Measurements from ENCODE around the gene GALNT9.

Gene GALNT9

DNA sequence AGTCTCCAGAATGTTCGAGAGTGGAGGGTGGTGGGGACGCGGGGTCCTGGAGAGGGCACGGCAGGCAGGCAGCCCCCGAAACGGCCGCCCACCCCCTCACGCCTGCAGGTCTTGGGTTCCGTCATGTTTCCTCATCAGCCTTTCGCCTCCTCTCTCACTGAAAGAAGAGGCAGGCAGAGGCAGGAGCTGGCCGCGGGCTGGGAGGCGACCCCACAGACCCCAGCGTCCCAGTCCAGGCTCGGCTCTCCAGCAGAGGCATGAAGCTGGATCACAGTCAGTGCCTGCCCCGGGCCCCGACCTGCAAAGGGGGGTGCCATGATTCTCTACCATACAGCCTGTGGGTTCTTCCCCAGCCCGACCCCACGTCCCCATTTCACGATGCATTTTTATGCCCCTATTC, 13.4 kb downstream of the GALNT9 start:
- peak overlapping the region; percentile 0 for H3K9ac ChIP-seq (ENCODE audit: low read depth, low read length, poor library complexity)
- H3K18ac ChIP-seq (ENCODE audit: low read length): peak overlapping the region; percentile 28
- no peak overlapping the region for H2BK5ac ChIP-seq (ENCODE audit: low read length)
- no peak overlapping the region for H3K27ac ChIP-seq (replicated peaks; ENCODE audit: low read length)
- no peak overlapping the region for H3K4me3 ChIP-seq (ENCODE audit: low read length in 2 of 2)
- H3K4me2 ChIP-seq (ENCODE audit: insufficient read depth, low read length, poor library complexity, severe bottlenecking): no peak overlapping the region
- no peaks in the 10 kb centered on the region for H3K36me3 ChIP-seq (replicated peaks in 1 of 2; ENCODE audit: control insufficient read depth in 2 of 2, insufficient read depth in 2 of 2, low read length in 2 of 2)
- no peaks in the 10 kb centered on the region for H3K79me1 ChIP-seq (ENCODE audit: low read depth, low read length)
- H3K4me1 ChIP-seq (ENCODE audit: control insufficient read depth in 2 of 2, insufficient read depth in 1 of 2, low read depth in 1 of 2, low read length in 2 of 2): no peaks in the 10 kb centered on the region
- no peak overlapping the region for H2AFZ ChIP-seq (ENCODE audit: low read length)
- H2BK15ac ChIP-seq (ENCODE audit: low read length): no peak overlapping the region
- H3K4ac ChIP-seq (ENCODE audit: low read length): no peak overlapping the region
- no peak for DNase-seq (ENCODE audit: low spot score)
- H3K23ac ChIP-seq (ENCODE audit: low read depth, low read length, poor library complexity): no peak overlapping the region
- H3K9me3 ChIP-seq (replicated peaks in 1 of 2; ENCODE audit: control insufficient read depth in 2 of 2, insufficient read depth in 1 of 2, low read depth in 1 of 2, low read length in 2 of 2): peaks cover 5% of the 10 kb centered on the region in 2 donors
- peak overlapping the region; percentile 1 for H3K14ac ChIP-seq (ENCODE audit: low read length)
- WGBS, 2 donors (ENCODE audit: extremely low coverage in 2 of 2, insufficient read length in 2 of 2, insufficient replicate concordance in 1 of 2): no CpG with 5 or more reads among the region's 20 CpGs
- H2BK12ac ChIP-seq (ENCODE audit: low read length): no peak overlapping the region
- no peak overlapping the region for H4K8ac ChIP-seq (ENCODE audit: low read depth, low read length)
- no peak overlapping the region for H2BK120ac ChIP-seq (ENCODE audit: low read depth, low read length)
- H4K91ac ChIP-seq (ENCODE audit: low read depth, low read length, poor library complexity): no peak overlapping the region
- H3K27me3 ChIP-seq (ENCODE audit: control insufficient read depth in 3 of 3, insufficient read depth in 3 of 3, low read depth in 1 of 3, low read length in 3 of 3): peaks cover 0 to 52% (median 0%) of the 10 kb centered on the region in 3 experiments
- no peak overlapping the region for H2AK5ac ChIP-seq (ENCODE audit: low read depth, low read length)

DNA sequence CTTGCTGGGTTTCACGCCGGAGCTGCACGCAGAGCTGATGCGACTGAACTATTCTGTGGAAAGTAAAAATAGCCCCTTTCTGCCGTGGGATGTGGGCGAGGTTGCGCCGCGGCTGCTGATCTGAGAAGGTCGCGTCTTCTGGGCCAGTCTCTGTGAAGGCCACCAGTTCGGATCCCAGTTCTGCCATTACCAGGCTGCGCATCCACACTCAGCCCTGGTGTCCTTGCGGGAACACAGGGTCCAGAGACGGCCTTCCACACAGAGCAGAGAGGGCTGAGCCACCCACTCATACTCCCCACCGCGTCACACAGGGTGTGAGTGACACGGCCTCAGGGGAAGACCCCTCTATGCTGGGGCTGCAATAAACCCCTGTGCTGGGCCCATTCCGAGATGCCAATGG, 13.9 kb downstream of the GALNT9 start:
- no peaks in the 10 kb centered on the region for H3K4me1 ChIP-seq (ENCODE audit: control insufficient read depth in 2 of 2, insufficient read depth in 1 of 2, low read depth in 1 of 2, low read length in 2 of 2)
- H3K9ac ChIP-seq (ENCODE audit: low read depth, low read length, poor library complexity): peak overlapping the region; percentile 0
- H3K36me3 ChIP-seq (replicated peaks in 1 of 2; ENCODE audit: control insufficient read depth in 2 of 2, insufficient read depth in 2 of 2, low read length in 2 of 2): no peaks in the 10 kb centered on the region
- no peak overlapping the region for H3K4me2 ChIP-seq (ENCODE audit: insufficient read depth, low read length, poor library complexity, severe bottlenecking)
- H4K91ac ChIP-seq (ENCODE audit: low read depth, low read length, poor library complexity): no peak overlapping the region
- no peak overlapping the region for H2AK5ac ChIP-seq (ENCODE audit: low read depth, low read length)
- H3K23ac ChIP-seq (ENCODE audit: low read depth, low read length, poor library complexity): no peak overlapping the region
- no peak for DNase-seq (ENCODE audit: low spot score)
- H3K4ac ChIP-seq (ENCODE audit: low read length): no peak overlapping the region
- no peak overlapping the region for H2BK120ac ChIP-seq (ENCODE audit: low read depth, low read length)
- H3K18ac ChIP-seq (ENCODE audit: low read length): no peak overlapping the region
- no peak overlapping the region for H3K27ac ChIP-seq (replicated peaks; ENCODE audit: low read length)
- peaks cover 0 to 52% (median 0%) of the 10 kb centered on the region in 3 experiments for H3K27me3 ChIP-seq (ENCODE audit: control insufficient read depth in 3 of 3, insufficient read depth in 3 of 3, low read depth in 1 of 3, low read length in 3 of 3)
- peaks cover 5% of the 10 kb centered on the region in 2 donors for H3K9me3 ChIP-seq (replicated peaks in 1 of 2; ENCODE audit: control insufficient read depth in 2 of 2, insufficient read depth in 1 of 2, low read depth in 1 of 2, low read length in 2 of 2)
- no peaks in the 10 kb centered on the region for H3K79me1 ChIP-seq (ENCODE audit: low read depth, low read length)
- no peak overlapping the region for H2BK5ac ChIP-seq (ENCODE audit: low read length)
- no CpG with 5 or more reads among the region's 19 CpGs for WGBS, 2 donors (ENCODE audit: extremely low coverage in 2 of 2, insufficient read length in 2 of 2, insufficient replicate concordance in 1 of 2)
- no peak overlapping the region for H3K4me3 ChIP-seq (ENCODE audit: low read length in 2 of 2)
- no peak overlapping the region for H2AFZ ChIP-seq (ENCODE audit: low read length)
- peak overlapping the region; percentile 1 for H3K14ac ChIP-seq (ENCODE audit: low read length)
- H2BK15ac ChIP-seq (ENCODE audit: low read length): no peak overlapping the region
- H2BK12ac ChIP-seq (ENCODE audit: low read length): no peak overlapping the region
- H4K8ac ChIP-seq (ENCODE audit: low read depth, low read length): no peak overlapping the region

DNA sequence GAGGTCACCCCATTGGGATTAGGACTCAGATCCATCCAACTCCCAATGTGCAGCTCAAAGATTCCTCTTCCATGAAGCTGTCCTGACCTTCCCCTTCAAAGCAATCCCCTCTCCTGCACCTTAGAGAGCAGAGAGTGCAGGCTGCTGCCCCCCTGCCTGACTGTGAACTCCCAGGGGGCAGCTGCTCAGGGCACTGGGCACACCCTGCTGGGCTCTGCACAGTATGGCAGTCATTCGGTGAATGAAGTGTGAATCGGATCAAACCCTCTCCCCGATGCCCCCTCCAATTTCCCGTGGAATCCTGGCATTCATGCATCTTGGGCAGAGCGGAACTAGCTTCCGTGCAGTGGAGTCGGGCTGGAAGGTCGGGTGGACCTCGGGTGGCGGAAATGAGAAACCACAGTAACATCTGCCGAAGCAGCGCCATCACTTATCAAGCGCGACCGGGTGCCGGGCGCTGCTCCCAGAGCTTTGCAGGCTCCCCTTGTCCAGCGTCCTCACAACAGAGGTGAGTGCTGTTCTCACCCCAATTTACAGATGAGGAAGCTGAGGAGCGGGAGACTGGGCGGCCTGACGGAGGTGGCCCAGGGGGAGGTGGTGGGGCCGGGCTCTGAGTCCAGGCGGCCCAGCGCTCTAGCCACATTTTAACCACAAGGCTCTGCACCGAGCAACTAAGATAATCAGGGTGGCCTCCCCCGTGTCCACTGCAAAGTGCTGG, 14.7 kb downstream of the GALNT9 start:
- H3K27me3 ChIP-seq (ENCODE audit: control insufficient read depth in 3 of 3, insufficient read depth in 3 of 3, low read depth in 1 of 3, low read length in 3 of 3): peaks cover 0 to 55% (median 0%) of the 10 kb centered on the region in 3 experiments
- no peaks in the 10 kb centered on the region for H3K79me1 ChIP-seq (ENCODE audit: low read depth, low read length)
- WGBS, 2 donors (ENCODE audit: extremely low coverage in 2 of 2, insufficient read length in 2 of 2, insufficient replicate concordance in 1 of 2): no CpG with 5 or more reads among the region's 26 CpGs

DNA sequence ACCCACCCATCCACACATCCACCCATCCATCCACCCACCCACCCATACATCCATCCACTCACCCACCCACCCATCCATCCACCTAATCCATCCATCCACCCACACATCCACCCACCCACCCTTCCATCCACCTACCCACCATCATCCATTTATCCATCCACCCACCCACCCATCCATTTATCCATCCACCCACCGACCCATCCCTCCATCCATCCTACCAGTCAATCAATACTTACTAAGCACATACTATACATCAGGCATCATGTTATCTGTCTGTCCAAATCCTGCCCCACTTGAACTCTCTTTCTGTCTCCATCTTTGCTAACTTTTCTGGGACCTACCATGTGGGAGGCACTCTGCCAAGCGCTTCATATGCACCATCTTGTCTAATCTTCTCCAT, 15.4 kb downstream of the GALNT9 start:
- no peak overlapping the region for H2BK12ac ChIP-seq (ENCODE audit: low read length)
- no peak overlapping the region for H3K27ac ChIP-seq (replicated peaks; ENCODE audit: low read length)
- no peak overlapping the region for H3K14ac ChIP-seq (ENCODE audit: low read length)
- no peak overlapping the region for H2BK15ac ChIP-seq (ENCODE audit: low read length)
- WGBS, 2 donors (ENCODE audit: extremely low coverage in 2 of 2, insufficient read length in 2 of 2, insufficient replicate concordance in 1 of 2): no CpG with 5 or more reads among the region's 2 CpGs
- H3K79me1 ChIP-seq (ENCODE audit: low read depth, low read length): no peaks in the 10 kb centered on the region
- peaks cover 5 to 8% of the 10 kb centered on the region in 2 donors for H3K9me3 ChIP-seq (replicated peaks in 1 of 2; ENCODE audit: control insufficient read depth in 2 of 2, insufficient read depth in 1 of 2, low read depth in 1 of 2, low read length in 2 of 2)
- H2BK120ac ChIP-seq (ENCODE audit: low read depth, low read length): no peak overlapping the region
- H3K4ac ChIP-seq (ENCODE audit: low read length): no peak overlapping the region
- no peak overlapping the region for H3K9ac ChIP-seq (ENCODE audit: low read depth, low read length, poor library complexity)
- H3K4me2 ChIP-seq (ENCODE audit: insufficient read depth, low read length, poor library complexity, severe bottlenecking): no peak overlapping the region
- DNase-seq (ENCODE audit: low spot score): no peak
- no peak overlapping the region for H4K91ac ChIP-seq (ENCODE audit: low read depth, low read length, poor library complexity)
- H3K4me3 ChIP-seq (ENCODE audit: low read length in 2 of 2): no peak overlapping the region
- H3K23ac ChIP-seq (ENCODE audit: low read depth, low read length, poor library complexity): no peak overlapping the region
- H2AFZ ChIP-seq (ENCODE audit: low read length): no peak overlapping the region
- no peak overlapping the region for H3K18ac ChIP-seq (ENCODE audit: low read length)
- no peak overlapping the region for H4K8ac ChIP-seq (ENCODE audit: low read depth, low read length)
- no peak overlapping the region for H2AK5ac ChIP-seq (ENCODE audit: low read depth, low read length)
- H2BK5ac ChIP-seq (ENCODE audit: low read length): no peak overlapping the region
- no peaks in the 10 kb centered on the region for H3K4me1 ChIP-seq (ENCODE audit: control insufficient read depth in 2 of 2, insufficient read depth in 1 of 2, low read depth in 1 of 2, low read length in 2 of 2)
- H3K27me3 ChIP-seq (ENCODE audit: control insufficient read depth in 3 of 3, insufficient read depth in 3 of 3, low read depth in 1 of 3, low read length in 3 of 3): peaks cover 0 to 51% (median 0%) of the 10 kb centered on the region in 3 experiments
- H3K36me3 ChIP-seq (replicated peaks in 1 of 2; ENCODE audit: control insufficient read depth in 2 of 2, insufficient read depth in 2 of 2, low read length in 2 of 2): no peaks in the 10 kb centered on the region

More for the DNA sequence above, 14.7 kb downstream of the GALNT9 start:
- no peak overlapping the region for H2AK5ac ChIP-seq (ENCODE audit: low read depth, low read length)
- H3K27ac ChIP-seq (replicated peaks; ENCODE audit: low read length): no peak overlapping the region
- H2BK15ac ChIP-seq (ENCODE audit: low read length): no peak overlapping the region
- H2BK5ac ChIP-seq (ENCODE audit: low read length): no peak overlapping the region
- H2BK120ac ChIP-seq (ENCODE audit: low read depth, low read length): peak overlapping the region; percentile 28
- peak overlapping the region; percentile 38 for H3K14ac ChIP-seq (ENCODE audit: low read length)
- H4K91ac ChIP-seq (ENCODE audit: low read depth, low read length, poor library complexity): no peak overlapping the region
- no peak overlapping the region for H3K4ac ChIP-seq (ENCODE audit: low read length)
- H3K36me3 ChIP-seq (replicated peaks in 1 of 2; ENCODE audit: control insufficient read depth in 2 of 2, insufficient read depth in 2 of 2, low read length in 2 of 2): no peaks in the 10 kb centered on the region
- no peak overlapping the region for H4K8ac ChIP-seq (ENCODE audit: low read depth, low read length)
- H3K4me1 ChIP-seq (ENCODE audit: control insufficient read depth in 2 of 2, insufficient read depth in 1 of 2, low read depth in 1 of 2, low read length in 2 of 2): no peaks in the 10 kb centered on the region
- H3K4me3 ChIP-seq (ENCODE audit: low read length in 2 of 2): no peak overlapping the region
- no peak overlapping the region for H2AFZ ChIP-seq (ENCODE audit: low read length)
- peak overlapping the region; percentile 80 for H3K23ac ChIP-seq (ENCODE audit: low read depth, low read length, poor library complexity)
- H2BK12ac ChIP-seq (ENCODE audit: low read length): no peak overlapping the region
- no peak overlapping the region for H3K4me2 ChIP-seq (ENCODE audit: insufficient read depth, low read length, poor library complexity, severe bottlenecking)
- DNase-seq (ENCODE audit: low spot score): no peak
- peak overlapping the region; percentile 12 for H3K9ac ChIP-seq (ENCODE audit: low read depth, low read length, poor library complexity)
- H3K18ac ChIP-seq (ENCODE audit: low read length): no peak overlapping the region
- H3K9me3 ChIP-seq (replicated peaks in 1 of 2; ENCODE audit: control insufficient read depth in 2 of 2, insufficient read depth in 1 of 2, low read depth in 1 of 2, low read length in 2 of 2): peaks cover 5 to 6% of the 10 kb centered on the region in 2 donors
